ENCODE results near the gene CAMKK2. TPM values are rescaled to one million over a fixed set of nuclear protein-coding genes. Genes with fewer than 3 reads are reported as not detected.
A peak's percentile ranks its signal among the peaks of the same experiment; 100 is the strongest.
"Not testable (repeated sequence)": the region's sequence is repeated elsewhere in the genome, so short reads cannot be mapped to it uniquely, and the experiment has no call there.

CAMKK2 gene
- polyA plus RNA-seq, 4 donors = 34.2 to 35.1 (median 34.7) TPM

DNA sequence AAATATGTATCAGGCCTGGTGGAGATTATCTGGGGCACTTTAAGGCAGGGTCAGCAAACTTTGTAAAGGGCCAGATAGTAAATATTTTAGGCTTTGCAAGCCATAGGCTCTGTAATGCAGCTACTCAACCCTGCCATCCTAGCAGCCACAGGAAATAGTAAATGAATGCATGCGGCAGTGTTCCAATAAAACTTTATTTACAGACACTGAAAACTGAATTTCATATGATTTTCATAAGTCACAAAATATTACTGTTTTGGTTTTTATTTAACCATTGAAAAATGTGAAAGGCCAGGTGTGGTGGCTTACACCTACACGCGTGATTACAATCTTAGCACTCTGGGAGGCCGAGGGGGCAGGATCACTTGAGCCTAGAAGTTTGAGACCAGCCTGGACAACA lies 3.2 kb upstream of the CAMKK2 start:
- no peak for DNase-seq (ENCODE audit: low read depth in 4 of 4, low spot score in 3 of 4)

DNA sequence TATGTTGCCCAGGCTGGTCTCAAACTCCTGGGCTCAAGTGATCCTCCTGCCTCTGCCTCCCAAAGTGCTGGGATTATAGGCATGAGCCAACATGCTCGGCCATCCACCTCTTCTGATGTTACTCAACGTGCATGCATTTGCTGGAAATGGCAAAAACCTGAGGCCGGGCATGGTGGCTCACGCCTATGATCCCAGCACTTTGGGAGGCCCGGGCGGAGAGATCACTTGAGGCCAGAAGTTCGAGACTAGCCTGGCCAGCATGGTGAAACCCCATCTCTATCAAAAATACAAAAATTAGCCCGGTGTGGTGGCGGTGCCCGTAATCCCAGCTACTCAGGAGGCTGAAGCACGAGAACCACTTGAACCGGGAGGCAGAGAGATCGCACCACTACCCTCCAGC lies 1.9 kb upstream of the CAMKK2 start:
- DNase-seq (ENCODE audit: low read depth in 4 of 4, low spot score in 3 of 4) = not testable (repeated sequence)

DNA sequence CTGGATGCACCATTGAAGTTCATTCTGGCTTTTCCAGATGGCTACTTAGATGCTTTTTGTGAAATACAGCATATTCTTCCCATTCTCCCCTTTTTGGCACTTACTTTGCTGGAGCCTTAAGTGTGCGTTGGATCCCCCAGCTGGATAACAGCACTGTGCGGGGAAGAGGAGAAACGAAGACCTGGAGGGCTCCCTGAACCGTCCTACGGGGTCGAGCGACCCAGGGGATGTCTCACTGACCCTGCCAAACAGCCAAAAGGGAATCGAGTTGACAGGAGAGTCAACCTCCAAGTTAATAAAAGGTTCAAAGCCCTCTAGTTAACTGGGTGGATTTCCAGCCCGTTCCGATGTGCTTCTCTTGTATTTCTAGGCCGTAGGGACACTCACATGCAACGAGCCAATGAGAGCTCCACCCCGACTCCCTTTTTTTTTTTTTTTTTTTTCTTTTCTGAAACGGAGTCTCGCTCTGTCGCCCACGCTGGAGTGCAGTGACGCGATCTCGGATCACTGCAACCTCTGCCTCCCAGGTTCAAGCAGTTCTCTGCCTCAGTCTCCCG lies 1.0 kb upstream of the CAMKK2 start:
- DNase-seq (ENCODE audit: low read depth in 4 of 4, low spot score in 3 of 4) = peak in 1 of 4 donors; percentile 39

DNA sequence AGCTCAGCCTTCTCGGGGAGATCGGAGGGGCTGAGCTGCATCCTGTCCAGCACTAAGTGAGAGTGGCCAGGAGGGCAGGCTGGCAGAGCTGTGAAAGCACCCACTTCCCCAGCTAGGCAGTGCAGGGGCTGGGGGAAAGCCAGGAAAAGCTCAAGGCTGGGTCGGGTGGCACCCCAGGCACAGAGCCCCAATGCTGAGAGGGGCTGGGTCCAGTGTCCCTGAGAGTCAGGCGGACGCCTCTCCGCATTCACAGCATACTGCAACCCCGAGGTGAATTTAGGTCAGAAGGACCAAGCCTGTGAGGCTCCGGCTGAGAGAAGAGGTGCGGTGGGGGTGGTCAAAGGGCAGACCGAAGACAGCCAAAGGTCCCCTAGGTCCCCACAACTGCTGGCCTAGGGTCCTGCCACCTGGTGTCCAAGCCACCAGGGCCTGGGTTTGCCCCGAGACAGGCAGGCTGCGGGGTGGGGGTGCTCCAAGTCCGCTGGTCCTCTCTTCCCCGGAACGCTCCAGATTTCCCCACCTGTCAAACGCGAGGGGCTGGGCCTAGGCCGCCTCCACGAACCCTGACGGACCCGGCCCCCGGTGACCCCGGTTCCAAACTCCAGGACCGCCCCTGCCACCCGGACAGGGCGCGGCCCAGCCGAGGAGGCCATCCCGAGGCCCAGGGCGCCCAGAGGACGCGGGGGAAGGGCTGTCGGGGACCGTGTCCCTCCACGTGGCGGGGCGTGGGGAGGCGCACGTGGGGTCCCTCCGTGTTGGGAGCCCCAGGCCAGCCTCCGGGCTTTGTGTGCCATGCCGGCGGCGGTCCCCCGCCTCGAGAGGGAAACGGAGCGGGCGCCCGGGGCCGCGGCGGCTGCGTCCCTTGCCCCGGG lies 527 bp downstream of the CAMKK2 start:
- peak in 1 of 4 donors; percentile 15 for DNase-seq (ENCODE audit: low read depth in 4 of 4, low spot score in 3 of 4)

DNA sequence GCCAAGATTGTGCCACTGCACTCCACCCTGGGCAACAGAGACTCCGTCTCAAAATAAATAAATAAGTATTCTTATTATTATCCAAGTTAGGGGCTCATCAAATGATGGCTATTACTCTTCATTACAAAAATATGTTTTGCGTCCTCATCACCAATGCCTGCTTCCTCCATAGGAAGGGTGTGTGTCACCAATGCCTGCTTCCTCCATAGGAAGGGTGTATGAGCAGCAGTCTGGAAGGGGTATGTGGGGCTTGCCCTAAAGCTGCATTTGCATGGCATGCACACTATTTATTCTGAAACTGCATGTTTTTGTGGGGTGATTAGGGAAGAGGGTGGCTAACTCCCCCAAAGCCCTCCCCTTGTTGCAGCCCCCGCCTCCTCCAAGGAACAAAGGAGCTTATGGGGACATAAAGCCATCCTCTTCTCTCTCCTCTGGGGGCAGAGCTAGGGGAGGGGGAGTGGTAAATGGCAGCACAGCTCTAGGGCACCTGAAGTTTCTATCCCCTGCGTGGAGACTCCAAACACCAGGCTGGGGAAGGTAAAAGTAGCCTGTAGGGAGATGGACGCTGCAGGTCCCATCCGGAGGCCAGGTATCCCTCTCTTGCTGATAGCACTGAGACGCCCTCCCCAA lies 1.3 kb downstream of the CAMKK2 start:
- DNase-seq (ENCODE audit: low read depth in 4 of 4, low spot score in 3 of 4) = no peak

DNA sequence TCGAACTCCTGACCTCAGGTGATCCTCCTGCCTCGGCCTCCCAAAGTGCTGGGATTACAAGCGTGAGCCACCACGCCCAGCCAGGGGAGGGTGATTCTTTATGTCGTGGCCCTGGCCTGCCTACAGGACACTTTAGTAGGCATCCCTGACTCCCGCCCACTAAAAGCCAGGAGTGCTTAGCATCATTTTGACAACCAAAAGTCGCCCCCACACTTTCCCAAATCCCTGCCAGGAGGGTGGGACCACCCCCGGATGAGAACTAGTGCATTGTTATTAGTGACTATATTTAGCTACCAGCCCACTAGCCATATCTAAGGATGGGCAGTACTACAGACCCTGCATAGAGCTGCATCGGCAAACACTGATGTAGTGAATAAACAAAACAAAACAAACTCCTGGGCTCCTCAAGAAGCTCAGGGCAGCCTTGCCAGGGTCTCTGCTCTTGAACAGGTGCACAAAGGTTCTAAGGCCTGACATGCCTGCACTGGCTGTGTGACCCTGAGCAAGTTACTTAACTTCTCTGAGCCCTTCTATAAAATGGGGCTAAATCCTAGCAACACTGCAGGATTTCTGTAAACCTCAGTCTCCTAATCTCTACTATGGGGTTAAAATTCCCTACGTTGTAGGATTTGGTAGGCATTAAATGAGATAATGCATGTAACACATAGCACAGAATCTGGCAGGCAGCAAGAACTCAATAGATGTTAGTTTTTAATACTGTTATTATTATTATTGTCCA lies 2.2 kb downstream of the CAMKK2 start:
- no peak for DNase-seq (ENCODE audit: low read depth in 4 of 4, low spot score in 3 of 4)

DNA sequence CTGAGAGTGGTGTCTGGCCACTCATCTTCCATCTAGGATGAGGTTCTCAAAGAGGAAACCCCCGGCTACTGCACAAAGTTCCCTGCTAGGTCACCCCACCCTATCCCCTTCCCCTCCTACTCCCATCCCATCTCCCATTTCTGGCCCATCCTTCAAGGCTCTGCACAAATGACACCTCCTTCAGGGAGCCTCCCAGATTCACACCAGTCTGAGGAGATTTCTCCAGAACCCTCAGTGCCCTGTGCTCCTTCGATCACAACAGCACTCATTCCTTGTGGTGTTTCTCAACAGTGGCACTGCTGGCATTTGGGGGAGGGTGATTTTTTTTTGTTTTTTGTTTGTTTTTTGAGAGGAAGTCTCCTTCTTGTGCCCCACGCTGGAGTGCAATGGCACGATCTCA lies 2.9 kb downstream of the CAMKK2 start:
- no peak for DNase-seq (ENCODE audit: low read depth in 4 of 4, low spot score in 3 of 4)

DNA sequence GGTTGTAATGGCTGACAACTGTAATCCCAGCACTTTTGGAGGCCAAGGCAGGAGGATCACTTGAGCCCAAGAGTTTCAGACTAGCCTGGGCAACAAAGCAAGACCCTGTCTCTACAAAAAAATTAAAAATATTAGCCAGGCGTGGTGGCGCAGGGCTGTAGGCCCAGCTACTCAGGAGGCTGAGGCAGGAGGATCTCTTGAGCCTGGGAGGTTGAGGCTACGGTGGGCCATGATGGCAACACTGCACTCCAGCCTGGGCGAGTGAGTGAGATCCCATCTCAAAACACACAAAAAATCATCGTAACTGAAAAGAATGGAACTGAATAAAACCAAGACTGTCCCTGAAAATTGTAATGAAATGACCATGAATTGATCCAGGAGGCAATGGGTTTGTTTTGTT lies 6.1 kb downstream of the CAMKK2 start:
- DNase-seq (ENCODE audit: low read depth in 4 of 4, low spot score in 3 of 4) = no peak

DNA sequence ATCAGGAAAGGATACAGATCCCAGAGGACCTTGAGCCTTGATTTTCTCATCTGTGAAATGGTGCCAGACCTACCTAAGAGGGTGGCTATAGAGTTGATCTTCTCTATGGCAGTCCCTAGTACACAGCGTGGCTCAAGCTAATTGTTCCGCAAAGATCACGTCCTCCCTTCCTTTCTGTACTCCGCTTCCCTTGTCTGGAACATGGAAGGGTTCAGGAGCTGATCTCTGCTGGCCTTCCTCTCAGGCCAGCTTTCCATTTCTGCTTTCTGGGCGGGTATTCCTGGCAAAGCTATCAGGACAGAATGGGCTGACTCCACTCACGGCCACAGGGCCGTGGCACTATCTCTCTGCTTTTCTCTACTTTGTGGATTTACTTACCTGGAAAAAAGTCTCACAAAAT lies 6.5 kb downstream of the CAMKK2 start:
- DNase-seq (ENCODE audit: low read depth in 4 of 4, low spot score in 3 of 4) = no peak

DNA sequence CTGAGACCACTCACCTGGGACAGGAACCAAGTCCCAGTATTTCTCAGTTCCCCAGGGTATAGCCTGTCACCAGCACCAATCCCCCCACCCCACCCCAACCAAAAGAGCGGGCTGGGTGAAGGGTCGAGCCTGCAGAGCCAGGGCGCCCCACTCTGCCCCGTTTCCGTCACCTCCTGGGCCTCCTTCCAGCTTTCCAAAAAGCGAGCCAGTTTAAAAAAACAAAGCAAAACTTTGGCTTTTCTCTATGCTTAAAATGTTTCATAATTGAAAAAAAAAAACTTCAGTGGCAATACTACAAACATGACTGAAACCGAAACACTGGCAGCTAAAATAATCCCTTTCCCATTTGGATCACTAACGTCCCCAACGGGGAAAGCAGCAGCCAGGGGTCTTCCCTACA lies 7.5 kb downstream of the CAMKK2 start:
- DNase-seq (ENCODE audit: low read depth in 4 of 4, low spot score in 3 of 4) = no peak

DNA sequence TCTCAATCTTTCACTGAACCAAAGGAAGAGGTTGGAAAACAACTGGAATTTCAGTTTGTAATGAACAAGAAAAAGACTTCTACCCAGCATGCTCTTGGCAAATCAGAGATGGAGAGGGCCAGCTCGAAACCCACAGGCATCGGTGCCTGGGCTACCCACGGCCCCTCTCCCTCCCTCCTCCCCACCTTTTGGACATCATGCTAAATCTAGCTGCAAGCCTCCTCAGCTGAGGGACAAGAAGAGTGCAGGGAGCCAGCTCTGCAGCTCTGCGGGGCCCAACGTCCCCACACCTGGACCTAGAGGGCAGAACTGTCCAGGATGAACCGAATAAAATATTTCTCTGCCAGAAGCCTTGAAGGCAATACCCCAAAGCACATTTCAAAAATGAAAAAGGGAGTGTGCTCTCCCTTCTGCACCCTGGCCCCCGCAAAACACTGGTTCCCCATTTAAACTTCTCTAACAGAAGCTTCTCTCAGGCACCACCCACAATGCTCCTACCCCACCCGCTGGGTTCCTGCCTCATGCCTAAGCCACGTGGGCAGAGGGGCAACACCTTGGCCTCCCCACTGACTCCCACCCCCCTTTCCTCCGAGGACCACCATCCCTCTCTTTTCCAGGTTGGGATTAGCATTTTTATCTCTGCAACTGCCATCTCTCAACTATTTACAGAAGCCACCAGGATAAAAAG lies 8.2 kb downstream of the CAMKK2 start:
- no peak for DNase-seq (ENCODE audit: low read depth in 4 of 4, low spot score in 3 of 4)

DNA sequence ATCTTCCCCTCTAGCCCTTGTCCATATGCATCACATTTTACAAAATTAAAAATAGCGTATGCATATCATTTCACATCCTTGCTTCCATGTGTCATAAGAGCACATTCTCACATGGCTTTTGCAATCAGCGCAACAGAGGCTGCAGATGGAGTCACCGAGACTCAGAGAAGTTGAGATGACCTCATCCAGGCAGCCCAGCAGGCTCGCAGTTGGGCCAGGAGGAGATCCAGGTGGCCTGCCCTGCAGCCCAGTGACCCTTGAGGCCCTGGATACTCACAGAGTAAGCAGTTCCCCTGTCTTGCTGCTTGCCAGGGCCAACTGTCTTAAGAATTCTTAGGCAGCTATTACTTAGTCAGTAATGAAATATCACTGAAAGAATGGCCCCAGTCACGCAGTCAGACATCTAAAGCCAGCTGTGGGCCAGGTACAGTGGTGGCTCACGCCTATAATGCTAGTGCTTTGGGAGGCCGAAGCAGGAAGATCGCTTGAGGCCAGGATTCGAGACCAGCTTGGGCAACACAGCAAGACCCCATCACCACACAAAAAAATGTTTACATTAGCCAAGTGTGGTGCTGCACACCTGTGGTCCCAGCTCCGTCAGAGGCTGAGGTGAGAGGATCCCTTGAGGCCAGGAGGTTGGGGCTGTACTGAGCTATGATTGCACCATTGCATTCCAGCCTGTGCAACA lies 9.1 kb downstream of the CAMKK2 start:
- DNase-seq (ENCODE audit: low read depth in 4 of 4, low spot score in 3 of 4) = no peak

DNA sequence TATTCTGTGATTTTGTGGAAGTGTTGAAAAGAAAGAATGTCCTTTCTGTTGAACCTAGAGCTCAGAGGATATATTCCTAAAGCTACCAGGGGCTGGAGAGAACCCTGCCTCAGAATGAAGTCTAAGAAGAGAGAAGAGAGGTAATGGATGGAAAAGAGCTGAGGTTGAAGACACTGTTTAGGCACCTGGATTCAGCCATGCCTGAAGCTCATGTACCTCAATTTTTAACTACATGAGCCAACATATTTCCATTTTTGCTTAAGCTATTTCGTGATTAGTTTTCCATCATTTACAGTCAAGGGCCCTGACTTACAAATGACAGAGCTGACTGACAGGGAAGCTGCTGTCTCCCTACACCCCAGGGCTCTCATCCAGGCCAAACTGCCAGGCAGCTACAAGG lies 10.7 kb downstream of the CAMKK2 start:
- DNase-seq (ENCODE audit: low read depth in 4 of 4, low spot score in 3 of 4) = no peak

DNA sequence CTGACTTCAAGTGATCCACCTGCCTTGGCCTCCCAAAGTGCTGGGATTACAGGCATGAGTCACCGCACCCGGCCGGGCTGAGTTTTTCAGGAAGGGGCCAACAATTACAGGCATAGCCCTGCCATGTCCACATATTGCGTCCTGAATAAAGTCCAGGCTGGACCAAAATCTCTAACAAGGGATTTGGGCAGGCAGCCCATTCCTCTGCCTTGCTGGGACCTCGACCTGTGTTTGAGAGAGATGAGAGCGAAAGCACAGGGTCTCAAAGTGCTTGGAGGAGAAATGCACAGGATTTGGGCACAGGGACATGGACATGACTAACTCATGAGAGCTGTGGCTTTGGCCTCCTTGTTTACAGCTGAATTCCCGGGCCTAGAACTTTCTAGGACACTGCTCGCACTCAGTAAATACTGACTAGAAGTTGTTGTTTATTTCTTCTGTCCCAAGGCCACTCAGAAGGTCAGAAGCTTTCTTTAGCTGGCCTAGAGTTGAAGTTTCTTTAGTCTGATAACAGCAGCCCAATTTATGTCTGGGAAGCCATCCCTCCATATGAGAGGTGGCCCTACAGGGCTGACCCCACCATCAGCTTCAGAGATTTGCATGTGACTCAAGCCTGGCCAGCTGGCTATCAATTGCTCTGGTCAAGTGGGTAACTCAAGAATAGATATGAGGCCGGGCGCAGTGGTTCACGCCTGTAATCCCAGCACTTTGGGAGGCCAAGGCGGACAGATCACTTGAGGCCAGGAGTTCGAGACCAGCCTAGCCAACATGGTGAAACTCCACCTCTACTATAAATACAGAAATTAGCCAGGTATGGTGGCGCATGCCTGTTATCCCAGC lies 11.7 kb downstream of the CAMKK2 start:
- DNase-seq (ENCODE audit: low read depth in 4 of 4, low spot score in 3 of 4) = no peak

DNA sequence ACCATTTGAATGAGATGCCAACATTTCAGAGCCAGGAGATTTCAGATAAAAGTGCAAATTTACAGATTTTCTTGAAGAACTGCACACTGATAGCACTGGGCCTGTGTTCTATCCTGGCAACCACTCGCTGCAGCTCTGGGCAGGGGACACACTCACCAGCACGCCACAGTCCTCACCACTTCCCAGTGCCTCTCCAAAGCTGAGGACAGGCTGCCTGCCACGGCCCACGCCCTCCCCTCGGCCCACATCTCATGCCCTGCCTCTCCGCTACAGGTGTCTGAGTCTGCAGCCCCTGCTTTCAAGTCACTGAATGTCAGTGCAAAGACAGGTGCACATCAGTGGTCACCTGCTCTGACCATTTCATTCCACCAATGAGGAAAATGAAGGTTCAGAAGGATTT lies 12.7 kb downstream of the CAMKK2 start:
- DNase-seq (ENCODE audit: low read depth in 4 of 4, low spot score in 3 of 4) = no peak

DNA sequence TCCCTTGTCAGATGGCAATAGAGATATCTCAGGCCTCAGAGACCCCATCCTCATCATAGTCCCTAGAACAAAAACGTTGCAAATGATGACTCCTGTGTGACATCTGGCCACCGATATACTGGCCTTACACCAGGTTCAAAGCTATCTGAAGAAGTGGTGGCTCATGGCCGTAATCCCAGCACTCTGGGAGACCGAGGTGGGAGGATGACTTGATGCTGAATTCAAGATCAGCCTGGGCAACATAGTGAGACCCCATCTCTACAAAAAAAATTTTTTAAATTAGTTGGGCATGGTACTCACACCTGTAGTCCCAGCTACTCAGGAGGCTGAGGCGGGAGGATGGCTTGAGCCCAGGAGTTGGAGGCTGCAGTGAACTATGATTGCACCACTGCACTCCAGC lies 13.1 kb downstream of the CAMKK2 start:
- no peak for DNase-seq (ENCODE audit: low read depth in 4 of 4, low spot score in 3 of 4)

DNA sequence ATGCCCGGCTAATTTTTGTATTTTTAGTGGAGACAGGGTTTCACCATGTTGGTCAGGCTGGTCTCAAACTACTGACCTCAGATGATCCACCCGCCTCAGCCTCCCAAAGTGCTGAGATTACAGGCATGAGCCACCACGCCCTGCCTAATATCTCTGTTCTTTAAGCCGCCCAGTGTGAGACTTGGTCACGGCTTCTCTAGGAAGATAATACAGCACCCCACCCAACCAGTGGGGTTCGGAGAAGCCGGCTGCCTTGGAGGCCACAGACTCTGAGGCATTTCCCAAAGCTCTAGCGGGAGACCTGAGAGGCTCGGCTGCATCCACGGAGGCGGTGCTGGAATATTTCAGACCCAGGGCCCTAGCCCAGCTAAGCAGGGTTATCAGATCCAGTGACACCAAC lies 13.6 kb downstream of the CAMKK2 start:
- not testable (repeated sequence) for DNase-seq (ENCODE audit: low read depth in 4 of 4, low spot score in 3 of 4)

DNA sequence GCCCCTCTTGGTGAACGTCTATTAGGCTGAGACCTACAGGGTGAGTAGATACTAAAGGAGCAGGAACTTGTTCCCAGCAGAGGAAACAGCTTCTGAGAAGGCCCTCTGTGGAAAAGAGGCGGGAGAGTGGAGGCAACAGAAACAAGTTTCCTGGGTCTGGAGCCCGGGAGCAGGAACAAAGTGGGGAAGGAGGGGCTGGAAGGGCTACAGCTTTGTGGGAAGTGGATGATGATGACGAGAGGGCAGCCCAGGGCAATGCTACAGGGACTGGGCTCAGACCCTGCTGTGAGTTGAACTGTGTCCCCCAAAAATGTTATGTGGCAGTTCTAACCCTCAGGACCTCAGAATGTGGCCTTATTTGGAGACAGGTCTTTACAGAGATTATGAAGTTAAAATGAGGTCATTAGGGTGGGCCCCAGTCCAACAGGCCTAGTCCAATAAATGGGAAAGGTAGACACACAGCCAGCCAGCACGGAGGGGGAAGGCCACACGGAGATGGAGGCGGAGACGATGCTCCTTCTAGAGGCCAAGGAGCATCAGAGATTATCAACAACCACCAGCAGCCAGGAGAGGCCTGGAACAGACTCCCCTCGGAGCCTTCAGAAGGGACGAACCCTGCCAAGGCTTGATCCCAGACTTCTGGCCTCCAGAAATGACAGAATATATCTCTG lies 14.3 kb downstream of the CAMKK2 start:
- DNase-seq (ENCODE audit: low read depth in 4 of 4, low spot score in 3 of 4) = no peak

DNA sequence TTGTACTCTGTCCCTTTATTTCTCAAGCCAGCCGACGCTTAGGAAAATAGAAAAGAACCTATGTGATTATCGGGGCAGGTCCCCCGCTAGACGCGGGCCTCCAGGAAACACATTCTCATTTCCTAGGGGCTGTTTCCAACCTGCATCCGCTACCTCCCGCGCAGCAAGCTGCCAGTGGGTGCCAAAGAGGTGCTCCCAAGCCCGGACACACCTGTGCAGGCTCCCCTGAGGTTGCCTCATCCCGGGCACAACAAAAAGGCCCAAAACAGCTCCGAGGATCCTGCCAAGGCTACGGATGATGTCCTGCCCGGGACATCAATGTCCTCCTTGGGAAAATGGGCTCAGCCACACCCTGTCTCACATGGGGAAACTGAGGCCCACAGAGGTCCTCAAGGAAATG lies 15.4 kb downstream of the CAMKK2 start:
- not testable (repeated sequence) for DNase-seq (ENCODE audit: low read depth in 4 of 4, low spot score in 3 of 4)

Measured in right renal pelvis (tissue), 4 donors.